ENCODE measurements around the gene ADCY7.
"Not testable (repeated sequence)": the region's sequence is repeated elsewhere in the genome, so short reads cannot be mapped to it uniquely, and the experiment has no call there.

ADCY7 gene

DNA sequence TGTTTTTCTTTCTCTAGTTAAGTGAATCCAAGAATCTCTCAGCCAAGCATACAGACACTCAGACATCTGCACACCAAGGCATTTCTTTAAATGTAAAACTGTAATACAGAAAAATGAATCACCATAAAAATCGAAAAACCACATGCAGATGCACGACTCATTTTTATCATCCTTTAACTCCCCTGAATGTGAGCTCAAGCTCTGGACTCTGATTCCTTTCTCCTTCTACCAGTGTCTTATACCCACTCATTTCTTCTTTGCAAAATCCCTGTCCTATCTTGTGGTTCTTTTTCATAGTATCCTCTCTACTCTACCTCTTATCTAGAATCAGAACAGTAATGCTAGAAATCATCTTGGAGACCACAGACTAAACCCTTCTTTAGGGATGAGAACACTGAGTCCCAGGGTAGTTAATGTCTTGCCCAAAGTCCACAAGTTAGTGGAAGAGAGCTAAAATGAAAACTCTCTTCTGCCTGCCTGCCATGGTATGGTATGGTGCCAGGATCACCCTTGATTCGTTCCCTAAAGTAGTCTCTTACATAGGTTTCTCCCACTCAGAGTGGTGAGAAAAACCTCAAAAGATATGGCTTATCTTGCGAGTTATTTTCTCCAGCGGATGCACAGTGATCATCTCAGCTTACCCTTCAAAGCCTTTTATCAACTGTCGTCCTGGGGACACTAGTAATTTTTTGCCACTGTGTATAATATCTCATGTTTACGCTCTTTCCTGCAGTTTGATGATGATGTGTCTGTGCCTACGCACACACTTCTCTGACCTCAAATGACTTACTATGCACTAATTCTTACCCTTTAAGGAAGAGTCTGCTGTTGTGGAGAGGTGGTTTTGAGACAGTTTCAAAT is 72.2 kb downstream of the ADCY7 start:
- no peak for DNase-seq (ENCODE audit: low spot score)

DNA sequence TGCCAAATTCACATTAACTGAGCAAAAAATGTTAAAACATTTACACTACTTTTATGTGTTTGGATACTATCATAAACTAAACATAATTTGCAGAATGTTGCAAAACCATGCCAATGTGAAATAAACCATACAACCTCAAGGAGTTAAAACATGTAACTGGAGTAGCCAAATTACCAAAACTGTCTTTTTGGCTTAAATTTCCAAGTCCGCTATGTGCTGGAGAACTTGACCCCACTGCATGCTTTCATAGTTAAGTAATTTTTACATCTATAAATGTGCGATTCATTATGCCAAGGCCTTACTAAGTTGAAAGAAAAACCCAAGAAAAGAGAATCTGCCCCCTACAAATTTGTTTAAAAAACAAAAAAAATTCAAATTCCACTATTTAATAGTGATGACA is 74.2 kb downstream of the ADCY7 start:
- no peak for DNase-seq (ENCODE audit: low spot score)

DNA sequence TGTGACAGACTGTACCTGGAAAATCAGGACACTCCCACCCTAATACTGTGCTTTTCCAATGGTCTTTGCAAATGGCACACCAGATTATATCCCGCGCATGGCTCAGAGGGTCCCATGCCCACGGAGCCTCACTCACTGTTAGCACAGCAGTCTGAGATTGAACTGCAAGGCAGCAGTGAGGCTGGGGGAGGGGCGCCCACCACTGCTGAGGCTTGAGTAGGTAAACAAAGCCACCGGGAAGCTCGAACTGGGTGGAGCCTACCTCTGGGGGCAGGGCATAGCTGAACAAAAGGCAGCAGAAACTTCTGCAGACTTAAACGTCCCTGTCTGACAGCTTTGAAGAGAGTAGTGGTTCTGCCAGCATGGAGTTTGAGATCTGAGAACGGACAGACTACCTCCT is 77.2 kb downstream of the ADCY7 start:
- DNase-seq (ENCODE audit: low spot score): not testable (repeated sequence)

DNA sequence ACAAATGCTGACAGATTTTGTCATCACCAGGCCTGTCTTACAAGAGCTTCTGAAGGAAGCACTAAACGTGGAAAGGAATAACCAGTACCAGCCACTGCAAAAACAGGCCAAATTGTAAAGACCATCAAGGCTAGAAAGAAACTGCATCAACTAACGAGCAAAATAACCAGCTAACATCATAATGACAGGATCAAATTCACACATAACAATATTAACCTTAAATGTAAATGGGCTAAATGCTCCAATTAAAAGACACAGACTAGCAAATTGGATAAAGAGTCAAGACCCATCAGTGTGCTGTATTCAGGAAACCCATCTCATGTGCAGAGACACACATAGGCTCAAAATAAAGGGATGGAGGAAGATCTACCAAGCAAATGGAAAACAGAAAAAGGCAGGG is 78.9 kb downstream of the ADCY7 start:
- DNase-seq (ENCODE audit: low spot score): not testable (repeated sequence)

DNA sequence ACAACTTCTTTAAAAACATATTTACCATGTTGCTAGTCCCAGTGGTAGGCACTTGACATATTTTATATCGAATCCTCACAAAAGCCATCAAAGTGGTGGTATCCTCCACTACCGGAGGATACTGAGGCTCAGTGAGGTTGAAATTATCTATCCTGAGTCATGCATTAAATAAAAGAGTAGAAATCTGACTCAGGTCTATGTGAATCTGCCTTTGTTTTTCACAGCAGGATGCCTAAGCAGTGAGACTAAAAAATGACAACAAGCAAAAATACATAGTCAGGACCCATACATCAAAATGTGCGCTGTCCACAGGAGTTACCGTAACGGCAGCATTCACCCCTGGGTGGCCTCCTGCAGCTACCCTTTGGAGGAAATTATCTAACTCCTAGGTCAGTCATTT is 84.8 kb downstream of the ADCY7 start:
- no peak for DNase-seq (ENCODE audit: low spot score)

DNA sequence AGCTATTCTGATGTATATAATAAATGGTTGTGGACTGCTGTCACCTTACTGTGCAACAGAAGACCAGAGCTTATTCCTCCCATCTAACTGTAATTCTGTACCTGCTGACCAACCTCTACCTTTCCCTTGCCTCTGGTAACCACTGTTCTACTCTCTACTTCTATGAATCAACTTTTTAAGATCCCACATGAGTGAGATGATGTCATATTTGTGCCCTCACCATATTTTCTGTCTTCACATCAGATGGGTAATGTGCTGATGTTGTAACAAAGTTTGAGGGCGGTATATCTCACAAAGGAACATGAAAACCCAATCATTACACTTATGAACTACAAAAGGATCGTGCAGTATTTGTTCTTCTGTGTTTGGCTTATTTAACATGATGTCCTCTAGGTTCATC is 85.6 kb downstream of the ADCY7 start:
- no peak for DNase-seq (ENCODE audit: low spot score)

DNA sequence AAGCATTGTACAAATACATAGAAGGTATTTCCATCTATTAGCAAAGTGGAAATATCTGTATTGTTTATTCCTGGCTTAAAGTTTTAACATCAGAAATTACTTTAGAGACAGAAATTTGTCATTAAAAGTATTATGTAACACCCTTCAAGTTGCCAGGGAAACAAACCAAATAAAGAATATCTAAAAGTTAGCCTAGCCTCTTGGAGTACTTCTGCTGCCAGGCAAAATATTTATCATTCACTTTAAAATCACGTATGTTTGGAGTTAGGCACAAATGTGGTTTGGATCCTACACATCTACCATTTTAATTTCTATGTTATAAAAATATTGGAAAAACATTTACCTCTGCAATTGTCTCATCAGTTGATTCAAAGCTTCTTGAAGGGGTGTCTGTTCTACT is 87.7 kb downstream of the ADCY7 start:
- DNase-seq (ENCODE audit: low spot score): no peak

DNA sequence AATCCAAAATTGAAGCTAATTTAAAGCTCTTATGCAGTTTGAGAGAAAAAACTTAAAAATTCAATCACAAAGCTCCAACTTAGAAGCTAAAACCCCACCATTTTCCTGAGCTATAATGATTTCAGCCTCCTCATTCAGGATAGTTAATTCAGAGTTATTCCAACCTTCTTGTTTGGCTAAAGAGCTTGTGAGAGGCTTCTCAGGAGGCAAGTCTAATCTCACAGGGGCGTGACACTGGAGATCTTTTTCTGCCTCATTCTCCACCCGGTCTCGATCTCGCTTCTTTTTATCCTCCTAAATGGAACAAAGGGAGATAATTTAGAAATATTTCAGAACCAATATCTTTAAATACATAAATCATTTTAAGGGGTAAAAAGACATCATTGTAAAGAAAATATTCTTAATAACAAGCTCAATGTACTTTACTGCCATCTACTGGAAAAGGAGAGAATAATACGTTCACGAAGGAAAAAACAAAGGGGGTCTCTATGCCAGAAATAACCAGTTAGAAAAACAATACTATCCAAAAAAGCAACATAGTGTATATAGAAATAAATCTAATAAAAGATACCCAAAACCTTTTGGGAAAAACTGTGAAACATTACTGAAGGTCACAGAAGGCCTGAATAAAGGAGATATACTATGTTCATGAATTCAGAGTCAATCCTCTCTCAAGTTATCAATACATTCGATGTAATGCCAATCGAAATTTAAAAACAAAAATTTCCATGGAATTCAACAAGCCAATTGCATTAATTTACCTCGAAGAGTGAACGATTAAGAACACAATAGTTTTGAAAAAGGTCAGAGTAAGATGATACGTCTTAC is 88.5 kb downstream of the ADCY7 start:
- peak; percentile 53 for DNase-seq (ENCODE audit: low spot score)

DNA sequence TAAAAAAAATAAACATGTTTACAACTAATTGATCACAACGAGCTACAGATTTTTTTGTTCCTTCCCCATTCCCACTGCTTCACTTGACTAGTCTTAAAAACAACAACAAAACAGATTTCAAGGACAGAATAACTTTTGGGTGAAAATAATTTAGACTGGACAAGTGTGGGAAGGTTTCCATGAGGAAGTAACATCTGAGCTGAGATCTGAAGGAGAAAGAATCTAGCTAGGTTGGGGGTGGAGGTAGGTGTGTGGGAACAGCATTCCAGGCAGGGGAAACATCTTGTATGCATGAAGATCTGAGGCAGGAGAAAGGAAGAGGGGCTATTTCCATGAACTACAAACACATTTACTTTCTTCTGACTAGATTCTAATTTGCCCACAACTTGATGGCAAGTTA is 93.3 kb downstream of the ADCY7 start:
- DNase-seq (ENCODE audit: low spot score): no peak

DNA sequence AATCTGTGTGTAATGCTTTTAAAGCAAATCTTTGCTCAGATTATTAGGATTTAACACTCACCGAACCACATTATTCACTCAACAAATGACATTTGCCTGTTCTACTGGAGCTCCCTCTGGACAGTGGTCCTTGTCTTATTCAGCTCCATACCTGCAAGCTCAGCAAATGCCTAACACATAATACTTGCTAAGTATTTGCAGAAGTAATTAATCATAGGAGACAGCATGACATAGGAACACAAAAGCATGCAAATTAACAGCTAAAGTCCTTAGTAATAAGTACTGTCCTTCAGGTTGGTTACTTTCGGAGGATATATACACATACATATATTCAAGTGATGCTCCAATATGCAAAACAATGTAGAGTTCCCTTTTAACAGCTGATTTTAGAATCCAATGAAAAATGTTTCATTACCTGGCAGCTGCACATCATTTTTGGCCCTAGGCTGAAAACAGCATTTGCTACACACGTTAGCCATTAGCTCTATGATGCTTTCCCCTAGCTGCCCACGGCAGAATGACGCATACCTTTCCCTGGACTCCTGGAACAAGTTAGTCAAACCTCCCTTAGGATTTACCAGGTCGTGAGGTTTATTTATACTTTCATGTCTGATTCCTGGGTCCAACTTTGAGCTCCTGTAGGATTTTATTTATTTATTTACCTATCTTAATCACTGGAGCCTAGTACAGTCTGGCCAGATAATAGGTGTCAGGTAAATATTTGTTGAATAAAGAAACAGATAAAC is 93.9 kb downstream of the ADCY7 start:
- DNase-seq (ENCODE audit: low spot score): no peak

DNA sequence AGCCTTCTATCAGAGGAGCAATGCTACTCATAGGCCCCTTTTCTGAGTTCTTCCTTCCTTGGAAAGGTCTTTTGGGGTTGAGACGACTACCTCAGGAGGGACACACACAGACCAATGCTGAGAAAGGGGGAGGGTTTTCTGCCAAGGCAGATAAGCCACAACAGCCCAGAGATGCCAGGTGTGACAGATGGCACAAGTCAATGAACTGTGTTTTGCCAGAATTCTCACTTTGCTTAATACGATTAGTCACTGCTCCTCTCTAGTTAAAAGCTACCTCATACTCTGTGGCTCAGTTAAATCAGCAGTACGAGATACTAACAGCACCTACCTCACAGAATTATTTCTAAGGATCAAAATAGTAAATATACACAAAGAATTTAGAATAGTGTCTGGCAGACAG is 94.4 kb downstream of the ADCY7 start:
- DNase-seq (ENCODE audit: low spot score): no peak

DNA sequence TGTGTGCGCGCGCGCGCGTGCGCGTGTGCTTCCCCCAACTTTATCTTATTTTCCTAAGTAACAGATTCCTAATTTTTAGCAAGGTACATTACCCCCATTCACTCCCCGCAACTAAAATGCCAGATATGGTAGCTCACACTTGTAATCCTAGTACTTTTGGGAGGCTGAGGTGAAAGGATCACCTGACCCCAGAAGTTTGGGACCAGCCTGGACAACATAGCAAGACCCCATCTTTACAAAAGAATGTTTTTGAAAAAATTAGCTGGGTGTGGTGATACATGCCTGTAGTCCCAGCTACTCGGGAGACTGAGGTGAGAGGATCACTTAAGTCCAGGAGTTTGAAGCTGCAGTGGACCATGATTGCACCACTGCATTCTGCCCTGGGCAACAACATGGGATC is 97.3 kb downstream of the ADCY7 start:
- DNase-seq (ENCODE audit: low spot score): no peak

DNA sequence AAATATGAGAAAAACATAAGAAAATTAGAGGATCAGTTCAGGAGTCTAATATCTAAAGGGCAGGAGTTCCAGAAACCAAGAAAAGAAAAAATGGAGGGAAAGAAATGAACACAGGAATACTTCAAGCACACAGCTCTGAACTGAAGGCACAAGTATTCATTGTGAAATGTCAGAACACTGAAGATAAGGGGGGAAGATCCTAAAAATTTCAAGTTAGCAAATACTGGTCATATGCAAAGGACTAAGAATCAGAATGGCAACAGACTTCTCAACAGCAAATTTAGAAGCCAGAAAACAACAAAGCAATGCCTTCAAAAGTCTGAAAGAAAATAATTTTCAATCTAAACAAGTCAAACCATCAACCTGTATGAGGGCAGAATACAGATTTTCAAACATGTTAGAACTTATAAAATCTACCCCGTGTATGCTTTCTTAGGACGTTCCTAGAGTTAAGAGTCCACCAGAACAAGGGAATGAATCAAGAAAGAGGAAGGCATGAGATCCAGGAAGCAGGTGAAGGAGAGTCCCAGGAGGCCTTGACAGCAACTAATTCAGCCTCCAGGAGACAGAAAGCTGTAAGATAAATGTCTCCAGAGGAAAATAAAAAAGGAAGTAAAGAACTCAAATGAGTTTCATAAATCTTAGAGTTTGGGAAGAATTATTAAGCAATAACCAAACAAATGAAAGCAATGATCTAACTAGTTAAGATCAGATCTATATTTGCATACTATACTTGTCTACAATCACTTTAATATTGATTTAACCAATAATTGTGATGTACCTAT is 99.6 kb downstream of the ADCY7 start:
- no peak for DNase-seq (ENCODE audit: low spot score)

All from RKO (cell line).